Trophoblast cell (in vitro differentiated cells and primary cell): ENCODE measurements around the gene GRID1.

Experiments used
- DNase-seq, 2 donors: peaks; one replicate each; pipeline ENCODE4 v3.0.0-alpha.2; 2016
- H2AFZ ChIP-seq: 2 replicates; pipeline ENCODE4 v1.6.1; 2013; ENCODE audit warnings: low read length, moderate library complexity, mild to moderate bottlenecking; ENCODE audit not compliant: insufficient read depth, poor library complexity
- H2AK5ac ChIP-seq: 2 replicates; pipeline ENCODE4 v1.6.1; 2013; ENCODE audit warnings: mild to moderate bottlenecking, low read length
- H2BK120ac ChIP-seq: 2 replicates; pipeline ENCODE4 v1.6.1; 2013; ENCODE audit warnings: low read length, mild to moderate bottlenecking, moderate library complexity; ENCODE audit not compliant: insufficient read depth, poor library complexity
- H2BK12ac ChIP-seq: 2 replicates; pipeline ENCODE4 v1.6.1; 2013; ENCODE audit warnings: mild to moderate bottlenecking, low read length, moderate library complexity
- H2BK5ac ChIP-seq: 2 replicates; pipeline ENCODE4 v1.6.1; 2013; ENCODE audit warnings: low read length, low read depth, moderate library complexity, mild to moderate bottlenecking; ENCODE audit not compliant: poor library complexity
- H3K14ac ChIP-seq: 2 replicates; pipeline ENCODE4 v1.6.1; 2013; ENCODE audit warnings: mild to moderate bottlenecking, low read length
- H3K18ac ChIP-seq: 2 replicates; pipeline ENCODE4 v1.6.1; 2013; ENCODE audit warnings: mild to moderate bottlenecking, low read length
- H3K23ac ChIP-seq: 2 replicates; pipeline ENCODE4 v1.6.1; 2013; ENCODE audit warnings: low read length
- H3K27ac ChIP-seq: 2 replicates; pipeline ENCODE4 v1.5.1; 2013; ENCODE audit warnings: low read depth, mild to moderate bottlenecking, inconsistent platforms, low read length, moderate library complexity
- H3K27me3 ChIP-seq: 2 replicates; pipeline ENCODE4 v1.6.1; 2013; ENCODE audit warnings: inconsistent platforms, mild to moderate bottlenecking, low read length, moderate library complexity; ENCODE audit not compliant: insufficient read depth
- H3K36me3 ChIP-seq, 2 experiments: 1 replicate in 1 of 2; 2 replicates in 1 of 2; pipeline ENCODE4 v1.6.1; 2013; ENCODE audit warnings: low read length in 2 of 2, mild to moderate bottlenecking in 2 of 2, moderate library complexity in 1 of 2; ENCODE audit not compliant: insufficient read depth in 2 of 2, control insufficient read depth in 1 of 2
- H3K4ac ChIP-seq: 2 replicates; pipeline ENCODE4 v1.6.1; 2013; ENCODE audit warnings: low read depth, mild to moderate bottlenecking, low read length, moderate library complexity
- H3K4me1 ChIP-seq, 2 experiments: 1 replicate in 1 of 2; 2 replicates in 1 of 2; pipeline ENCODE4 v1.6.1; 2013; ENCODE audit warnings: low read length in 2 of 2, mild to moderate bottlenecking in 2 of 2, moderate library complexity in 1 of 2; ENCODE audit not compliant: insufficient read depth in 2 of 2, control insufficient read depth in 1 of 2
- H3K4me2 ChIP-seq: 2 replicates; pipeline ENCODE4 v1.6.1; 2013; ENCODE audit warnings: inconsistent platforms, mild to moderate bottlenecking, low read length, moderate library complexity
- H3K4me3 ChIP-seq: 2 replicates; pipeline ENCODE4 v1.5.1; 2013; ENCODE audit warnings: mild to moderate bottlenecking, low read depth, low read length, inconsistent platforms
- H3K79me1 ChIP-seq: one replicate; pipeline ENCODE4 v1.6.1; 2013; ENCODE audit warnings: low read length
- H3K79me2 ChIP-seq: 2 replicates; pipeline ENCODE4 v1.6.1; 2013; ENCODE audit warnings: low read length, mild to moderate bottlenecking; ENCODE audit not compliant: control insufficient read depth, insufficient read depth, poor library complexity
- H3K9ac ChIP-seq: 2 replicates; pipeline ENCODE4 v1.6.1; 2013; ENCODE audit warnings: mild to moderate bottlenecking, low read length
- H3K9me3 ChIP-seq: 2 replicates; pipeline ENCODE4 v1.6.1; 2013; ENCODE audit warnings: low read depth, mild to moderate bottlenecking, control low read depth, inconsistent platforms, low read length; ENCODE audit not compliant: insufficient read depth
- H4K12ac ChIP-seq: 2 replicates; pipeline ENCODE4 v1.6.1; 2013; ENCODE audit warnings: low read depth, mild to moderate bottlenecking, low read length, moderate library complexity
- H4K8ac ChIP-seq: 2 replicates; pipeline ENCODE4 v1.6.1; 2013; ENCODE audit warnings: low read depth, mild to moderate bottlenecking, low read length, moderate library complexity
- H4K91ac ChIP-seq: one replicate; pipeline ENCODE4 v1.6.1; 2013; ENCODE audit warnings: low read depth, mild to moderate bottlenecking, low read length, moderate library complexity
- WGBS: extraction: QIAGEN DNeasy Blood & Tissue Kit; methylation state at CpG from one replicate; pipeline ENCODE4 v1.1.7; 2013; ENCODE audit warnings: missing lambda C conversion rate; ENCODE audit not compliant: insufficient read length, insufficient coverage; ENCODE audit errors: extremely low coverage; 5-methylcytosine and 5-hydroxymethylcytosine counted together

Gene GRID1

DNA sequence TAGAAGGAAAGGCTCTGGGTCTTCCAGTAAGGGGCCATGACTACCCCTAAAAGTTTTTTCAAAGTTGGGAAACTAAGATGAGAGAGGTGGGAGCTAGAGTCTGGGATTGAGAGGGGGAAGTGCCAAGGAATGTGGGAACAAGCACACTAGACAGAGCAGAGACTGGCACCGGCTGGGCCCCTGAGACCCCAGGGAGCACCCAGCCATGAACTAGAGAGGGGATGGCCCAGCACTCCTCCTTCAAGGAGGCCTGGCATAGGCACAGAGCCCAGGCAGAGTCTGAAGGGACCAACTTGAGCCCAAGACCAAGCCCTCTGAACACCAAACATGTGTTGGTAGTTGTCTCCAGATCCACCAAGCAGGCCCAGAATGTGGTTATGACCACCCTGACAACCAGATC lies 119.0 kb downstream of the GRID1 start:
- no peak overlapping the region for H2BK5ac ChIP-seq
- no peaks in the 10 kb centered on the region for H3K27me3 ChIP-seq
- H4K8ac ChIP-seq, result no peak overlapping the region
- no peak overlapping the region for H3K23ac ChIP-seq
- H2BK12ac ChIP-seq, result no peak overlapping the region
- H4K12ac ChIP-seq, result no peak overlapping the region
- H3K9ac ChIP-seq, result no peak overlapping the region
- no peak overlapping the region for H2BK120ac ChIP-seq
- no peak for DNase-seq
- H3K18ac ChIP-seq, result no peak overlapping the region
- H2AFZ ChIP-seq, result no peak overlapping the region
- no peaks in the 10 kb centered on the region for H3K79me1 ChIP-seq
- no CpG with 5 or more reads among the region's 1 CpG for WGBS
- H3K4me1 ChIP-seq, result no peaks in the 10 kb centered on the region
- H3K79me2 ChIP-seq, result no peaks in the 10 kb centered on the region
- no peak overlapping the region for H4K91ac ChIP-seq
- H3K14ac ChIP-seq, result no peak overlapping the region
- no peak overlapping the region for H3K4ac ChIP-seq
- H3K4me2 ChIP-seq, result no peak overlapping the region
- H3K27ac ChIP-seq, result no peak overlapping the region
- H2AK5ac ChIP-seq, result no peak overlapping the region
- no peaks in the 10 kb centered on the region for H3K36me3 ChIP-seq
- no peak overlapping the region for H3K4me3 ChIP-seq
- H3K9me3 ChIP-seq, result peaks cover 10% of the 10 kb centered on the region

GRCh38 chr10:86247073-86247472 lies 119.5 kb downstream of the GRID1 start:
- Histone ChIP-seq H2BK12ac (no peak overlapping the region), H3K79me2 (no peaks in the 10 kb centered on the region), H4K91ac (no peak overlapping the region), H3K23ac (no peak overlapping the region), H3K79me1 (no peaks in the 10 kb centered on the region), H3K9me3 (peaks cover 10% of the 10 kb centered on the region), H4K12ac (no peak overlapping the region), H3K4me1 (no peaks in the 10 kb centered on the region), H2BK5ac (no peak overlapping the region), H3K9ac (no peak overlapping the region), H3K18ac (no peak overlapping the region), H4K8ac (no peak overlapping the region), H3K36me3 (no peaks in the 10 kb centered on the region), H2BK120ac (no peak overlapping the region), H3K27me3 (no peaks in the 10 kb centered on the region), H3K4me2 (no peak overlapping the region), H2AFZ (no peak overlapping the region), H3K4me3 (no peak overlapping the region), H3K27ac (no peak overlapping the region), H2AK5ac (no peak overlapping the region), H3K14ac (no peak overlapping the region), H3K4ac (no peak overlapping the region)
- no peak for DNase-seq
- WGBS, result 100% methylated on average over 1 of the region's 1 CpG

DNA sequence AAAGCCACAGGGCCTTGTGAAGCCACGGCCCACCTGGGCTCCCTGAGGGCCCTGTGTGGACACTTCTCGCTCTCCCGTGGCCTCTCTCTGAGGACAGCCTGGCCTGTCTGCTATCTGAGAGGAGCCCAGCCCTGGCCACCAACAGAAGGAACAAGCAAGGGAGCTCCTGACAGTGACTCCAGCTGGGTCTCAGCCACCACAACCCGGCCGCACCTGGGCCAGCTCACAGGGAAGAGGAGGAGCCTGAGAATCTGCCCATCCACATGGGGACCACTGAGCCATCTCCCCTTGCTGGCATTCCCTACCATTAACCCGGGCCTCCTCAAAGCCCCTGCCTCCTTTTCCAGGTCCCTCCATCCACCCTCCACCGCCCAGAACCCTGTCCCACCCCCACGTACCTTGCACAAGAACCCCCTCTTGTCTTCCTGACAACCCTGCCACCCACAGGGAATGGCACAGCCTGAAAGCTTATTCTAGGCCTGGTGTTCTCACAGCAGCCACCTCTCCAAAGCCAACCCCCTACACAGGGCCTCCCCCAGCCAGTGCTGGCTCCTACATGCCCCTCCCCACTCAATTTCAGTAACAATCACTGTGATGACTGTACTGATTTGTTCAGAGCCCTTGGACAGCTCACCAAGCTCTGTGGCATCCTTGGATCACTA lies 120.2 kb downstream of the GRID1 start:
- no peak overlapping the region for H3K4ac ChIP-seq
- no peak overlapping the region for H4K12ac ChIP-seq
- H3K9me3 ChIP-seq, result peaks cover 10% of the 10 kb centered on the region
- no peak overlapping the region for H3K23ac ChIP-seq
- no peaks in the 10 kb centered on the region for H3K79me2 ChIP-seq
- no peaks in the 10 kb centered on the region for H3K36me3 ChIP-seq
- no peak for DNase-seq
- H2BK120ac ChIP-seq, result no peak overlapping the region
- no peak overlapping the region for H3K27ac ChIP-seq
- H3K79me1 ChIP-seq, result no peaks in the 10 kb centered on the region
- no peak overlapping the region for H3K4me2 ChIP-seq
- no CpG with 5 or more reads among the region's 8 CpGs for WGBS
- no peak overlapping the region for H3K9ac ChIP-seq
- H3K27me3 ChIP-seq, result no peaks in the 10 kb centered on the region
- H4K91ac ChIP-seq, result no peak overlapping the region
- H3K18ac ChIP-seq, result no peak overlapping the region
- no peak overlapping the region for H2BK5ac ChIP-seq
- no peak overlapping the region for H2AFZ ChIP-seq
- no peak overlapping the region for H3K14ac ChIP-seq
- no peak overlapping the region for H2AK5ac ChIP-seq
- H3K4me1 ChIP-seq, result no peaks in the 10 kb centered on the region
- H3K4me3 ChIP-seq, result no peak overlapping the region
- no peak overlapping the region for H2BK12ac ChIP-seq
- H4K8ac ChIP-seq, result no peak overlapping the region

GRCh38 chr10:86245015-86245394 lies 121.6 kb downstream of the GRID1 start:
- H4K91ac ChIP-seq, result no peak overlapping the region
- H3K14ac ChIP-seq, result no peak overlapping the region
- no peaks in the 10 kb centered on the region for H3K79me1 ChIP-seq
- no peak overlapping the region for H4K12ac ChIP-seq
- H3K79me2 ChIP-seq, result no peaks in the 10 kb centered on the region
- H3K27ac ChIP-seq, result no peak overlapping the region
- no CpG with 5 or more reads among the region's 5 CpGs for WGBS
- H3K9ac ChIP-seq, result no peak overlapping the region
- no peak for DNase-seq
- H4K8ac ChIP-seq, result no peak overlapping the region
- no peak overlapping the region for H2AK5ac ChIP-seq
- H3K4me1 ChIP-seq, result no peaks in the 10 kb centered on the region
- H3K4me3 ChIP-seq, result no peak overlapping the region
- no peak overlapping the region for H3K18ac ChIP-seq
- no peaks in the 10 kb centered on the region for H3K36me3 ChIP-seq
- no peak overlapping the region for H2AFZ ChIP-seq
- no peak overlapping the region for H3K4ac ChIP-seq
- H3K4me2 ChIP-seq, result no peak overlapping the region
- no peaks in the 10 kb centered on the region for H3K27me3 ChIP-seq
- no peak overlapping the region for H3K23ac ChIP-seq
- peaks cover 9% of the 10 kb centered on the region for H3K9me3 ChIP-seq
- no peak overlapping the region for H2BK5ac ChIP-seq
- H2BK120ac ChIP-seq, result no peak overlapping the region
- no peak overlapping the region for H2BK12ac ChIP-seq
